Activated CD4-positive, alpha-beta memory T cell treated with anti-CD3 and anti-CD28 coated beads, Interleukin-2, amount 10 ng/mL, durations not matched to agents 7 days and 5 days (primary cell): ENCODE data around the gene MAP1LC3B. TPM values are rescaled to one million over a fixed set of nuclear protein-coding genes. Genes with fewer than 3 reads are reported as not detected.

ENCODE experiments used
- CTCF ChIA-PET: fragments of 350-600 bp; sonication (Branson Sonifier 250); formaldehyde crosslinking; loops from one replicate; lab custom pipeline; 2021; ENCODE audit warnings: antibody characterized with exemption, inconsistent platforms; lab: Charles Lee
- POLR2A ChIA-PET: fragments of 350-600 bp; sonication (Branson Sonifier 250); formaldehyde crosslinking; loops from one replicate; lab custom pipeline; 2021; ENCODE audit warnings: antibody characterized with exemption; lab: Charles Lee
- DNase-seq: peaks from one replicate; pipeline ENCODE4 v3.0.0-alpha.2; 2020
- H3K27ac Mint-ChIP-seq: one replicate; pipeline ENCODE4 v1.8.0; 2021; ENCODE audit warnings: mild to moderate bottlenecking, mixed read lengths
- H3K27me3 Mint-ChIP-seq: one replicate; pipeline ENCODE4 v1.8.0; 2021; ENCODE audit warnings: mixed read lengths
- H3K36me3 Mint-ChIP-seq: one replicate; pipeline ENCODE4 v1.8.0; 2021; ENCODE audit warnings: low read depth, mixed read lengths
- H3K4me1 Mint-ChIP-seq: one replicate; pipeline ENCODE4 v1.8.0; 2021; ENCODE audit warnings: mixed read lengths
- H3K4me3 Mint-ChIP-seq: one replicate; pipeline ENCODE4 v1.8.0; 2021; ENCODE audit warnings: mild to moderate bottlenecking, mixed read lengths
- H3K9me3 Mint-ChIP-seq: one replicate; pipeline ENCODE4 v1.8.0; 2021; ENCODE audit warnings: mixed read lengths
- total RNA-seq, 2 experiments: library from RNA; stranded (reverse); gene quantifications; one replicate each; pipeline ENCODE4 v1.2.3, GENCODE V29; 2021

The MAP1LC3B gene
- total RNA-seq, 2 experiments from 2014 or later, result 77.1 to 78.2 TPM

- ChIA-PET CTCF (no interaction called here), POLR2A (no interaction called here)
- H3K27me3 Mint-ChIP-seq, result peaks cover 2% of the 10 kb centered on the region
- H3K36me3 Mint-ChIP-seq, result peaks cover 4% of the 10 kb centered on the region
- H3K4me3 Mint-ChIP-seq, result no peak overlapping the region
- DNase-seq, result no peak
- no peak overlapping the region for H3K27ac Mint-ChIP-seq
- no peaks in the 10 kb centered on the region for H3K9me3 Mint-ChIP-seq
- H3K4me1 Mint-ChIP-seq, result no peaks in the 10 kb centered on the region
Measured at GRCh38 chr16:87447323-87447722, 55.2 kb downstream of the MAP1LC3B start.

GRCh38 chr16:87448866-87449265, 56.7 kb downstream of the MAP1LC3B start:
- no peaks in the 10 kb centered on the region for H3K9me3 Mint-ChIP-seq
- H3K36me3 Mint-ChIP-seq, result peaks cover 4% of the 10 kb centered on the region
- H3K27me3 Mint-ChIP-seq, result no peaks in the 10 kb centered on the region
- CTCF ChIA-PET, result no interaction called here
- no peak for DNase-seq
- H3K4me1 Mint-ChIP-seq, result no peaks in the 10 kb centered on the region
- H3K27ac Mint-ChIP-seq, result no peak overlapping the region
- POLR2A ChIA-PET, result no interaction called here
- H3K4me3 Mint-ChIP-seq, result no peak overlapping the region

GRCh38 chr16:87451563-87452210, 59.6 kb downstream of the MAP1LC3B start:
- DNase-seq, result no peak
- Mint-ChIP-seq H3K36me3 (peaks cover 4% of the 10 kb centered on the region), H3K9me3 (no peaks in the 10 kb centered on the region), H3K4me3 (no peak overlapping the region), H3K27me3 (no peaks in the 10 kb centered on the region), H3K4me1 (no peaks in the 10 kb centered on the region), H3K27ac (no peak overlapping the region)
- POLR2A ChIA-PET, result no interaction called here
- CTCF ChIA-PET, result interaction anchor here (1.4 kb wide), 1 partner anchor 184 kb away, joined by 3 read pairs; no protein-coding TSS in a partner anchor

- H3K9me3 Mint-ChIP-seq, result no peaks in the 10 kb centered on the region
- POLR2A ChIA-PET, result no interaction called here
- CTCF ChIA-PET, result no interaction called here
- peaks cover 14% of the 10 kb centered on the region for H3K4me1 Mint-ChIP-seq
- peaks cover 3% of the 10 kb centered on the region for H3K36me3 Mint-ChIP-seq
- H3K4me3 Mint-ChIP-seq, result no peak overlapping the region
- DNase-seq, result no peak
- H3K27ac Mint-ChIP-seq, result no peak overlapping the region
- H3K27me3 Mint-ChIP-seq, result no peaks in the 10 kb centered on the region
Measured at GRCh38 chr16:87453326-87453725, 61.2 kb downstream of the MAP1LC3B start.

Other genes with a start within 250 kb of the MAP1LC3B start
- gene C16orf95, start 74.9 kb upstream of the MAP1LC3B start, total RNA-seq, result 1 to 10 TPM; 8.6 to 9.6 TPM
- 10 to 100 TPM; 28.8 to 29.0 TPM for gene FBXO31, start 8.6 kb upstream of the MAP1LC3B start, total RNA-seq
- gene ZCCHC14, start 100.7 kb downstream of the MAP1LC3B start, total RNA-seq, result 1 to 10 TPM; 4.2 to 5.0 TPM
- not detected for gene JPH3, start 210.2 kb downstream of the MAP1LC3B start, total RNA-seq